Measurements from ENCODE around the gene MGMT. TPM values are rescaled to one million over a fixed set of nuclear protein-coding genes. Genes with fewer than 3 reads are reported as not detected.

MGMT gene
- total RNA-seq, 2 donors from 2014 or later = 28.6 to 33.7 TPM

- no peaks in the 10 kb centered on the region for H3K27me3 Mint-ChIP-seq (ENCODE audit: insufficient read depth)
- peak; percentile 26 for DNase-seq
- peaks cover 8% of the 10 kb centered on the region for H3K36me3 Mint-ChIP-seq (ENCODE audit: low read depth)
- H3K9me3 Mint-ChIP-seq = no peaks in the 10 kb centered on the region
- no peaks in the 10 kb centered on the region for H3K4me1 Mint-ChIP-seq
- no peak overlapping the region for H3K27ac Mint-ChIP-seq
- TF ChIP-seq CTCF (conservative IDR thresholded peaks at IDR 0.05) = no peak
- H3K4me3 ChIP-seq (ENCODE audit: low read length) = no peak overlapping the region
- H3K27ac ChIP-seq (ENCODE audit: low read depth, low read length) = no peak overlapping the region
- no peak overlapping the region for H3K4me3 Mint-ChIP-seq
- no peaks in the 10 kb centered on the region for H3K9me3 ChIP-seq (ENCODE audit: control insufficient read depth, low read length)
- H3K27me3 ChIP-seq (ENCODE audit: control insufficient read depth, insufficient read depth, low read length, poor library complexity, severe bottlenecking) = no peaks in the 10 kb centered on the region
- 95 to 96% methylated on average over 19 to 24 of the region's 24 CpGs for WGBS, 2 experiments (ENCODE audit: insufficient coverage in 1 of 2, insufficient read length in 1 of 2)
- no peaks in the 10 kb centered on the region for H3K36me3 ChIP-seq (ENCODE audit: control insufficient read depth, insufficient read depth, low read length)
- H3K4me1 ChIP-seq (ENCODE audit: control insufficient read depth, insufficient read depth, low read length) = no peaks in the 10 kb centered on the region
- H3K9ac ChIP-seq (ENCODE audit: extremely low read depth, low read length, poor library complexity, severe bottlenecking) = no peak overlapping the region
Observed at GRCh38 chr10:129769381-129770116, 302.5 kb downstream of the MGMT start.

GRCh38 chr10:129770286-129770685 lies 303.2 kb downstream of the MGMT start:
- Mint-ChIP-seq H3K36me3 (ENCODE audit: low read depth) (peaks cover 8% of the 10 kb centered on the region), H3K27ac (no peak overlapping the region), H3K9me3 (no peaks in the 10 kb centered on the region), H3K4me1 (no peaks in the 10 kb centered on the region), H3K27me3 (ENCODE audit: insufficient read depth) (no peaks in the 10 kb centered on the region), H3K4me3 (no peak overlapping the region)
- Histone ChIP-seq H3K9ac (ENCODE audit: extremely low read depth, low read length, poor library complexity, severe bottlenecking) (no peak overlapping the region), H3K36me3 (ENCODE audit: control insufficient read depth, insufficient read depth, low read length) (no peaks in the 10 kb centered on the region), H3K4me1 (ENCODE audit: control insufficient read depth, insufficient read depth, low read length) (no peaks in the 10 kb centered on the region), H3K9me3 (ENCODE audit: control insufficient read depth, low read length) (no peaks in the 10 kb centered on the region), H3K27ac (ENCODE audit: low read depth, low read length) (no peak overlapping the region), H3K4me3 (ENCODE audit: low read length) (no peak overlapping the region), H3K27me3 (ENCODE audit: control insufficient read depth, insufficient read depth, low read length, poor library complexity, severe bottlenecking) (no peaks in the 10 kb centered on the region)
- no peak for TF ChIP-seq CTCF (conservative IDR thresholded peaks at IDR 0.05)
- 94% methylated on average over 9 to 14 of the region's 14 CpGs for WGBS, 2 experiments (ENCODE audit: insufficient coverage in 1 of 2, insufficient read length in 1 of 2)
- peak; percentile 36 for DNase-seq

GRCh38 chr10:129771024-129771423 lies 304.0 kb downstream of the MGMT start:
- H3K4me3 Mint-ChIP-seq = no peak overlapping the region
- H3K27me3 ChIP-seq (ENCODE audit: control insufficient read depth, insufficient read depth, low read length, poor library complexity, severe bottlenecking) = no peaks in the 10 kb centered on the region
- no peaks in the 10 kb centered on the region for H3K4me1 ChIP-seq (ENCODE audit: control insufficient read depth, insufficient read depth, low read length)
- no peak overlapping the region for H3K27ac Mint-ChIP-seq
- H3K27me3 Mint-ChIP-seq (ENCODE audit: insufficient read depth) = no peaks in the 10 kb centered on the region
- H3K4me1 Mint-ChIP-seq = no peaks in the 10 kb centered on the region
- H3K9me3 ChIP-seq (ENCODE audit: control insufficient read depth, low read length) = no peaks in the 10 kb centered on the region
- no peaks in the 10 kb centered on the region for H3K36me3 ChIP-seq (ENCODE audit: control insufficient read depth, insufficient read depth, low read length)
- no peak overlapping the region for H3K4me3 ChIP-seq (ENCODE audit: low read length)
- TF ChIP-seq CTCF (conservative IDR thresholded peaks at IDR 0.05) = no peak
- H3K9ac ChIP-seq (ENCODE audit: extremely low read depth, low read length, poor library complexity, severe bottlenecking) = no peak overlapping the region
- DNase-seq = peak; percentile 34
- peaks cover 8% of the 10 kb centered on the region for H3K36me3 Mint-ChIP-seq (ENCODE audit: low read depth)
- H3K9me3 Mint-ChIP-seq = no peaks in the 10 kb centered on the region
- WGBS, 2 experiments (ENCODE audit: insufficient coverage in 1 of 2, insufficient read length in 1 of 2) = 95% methylated on average over 10 to 13 of the region's 13 CpGs
- H3K27ac ChIP-seq (ENCODE audit: low read depth, low read length) = no peak overlapping the region

Measured in endodermal cell (in vitro differentiated cells).